ENCODE measurements around the gene TBX3.

Gene TBX3

DNA sequence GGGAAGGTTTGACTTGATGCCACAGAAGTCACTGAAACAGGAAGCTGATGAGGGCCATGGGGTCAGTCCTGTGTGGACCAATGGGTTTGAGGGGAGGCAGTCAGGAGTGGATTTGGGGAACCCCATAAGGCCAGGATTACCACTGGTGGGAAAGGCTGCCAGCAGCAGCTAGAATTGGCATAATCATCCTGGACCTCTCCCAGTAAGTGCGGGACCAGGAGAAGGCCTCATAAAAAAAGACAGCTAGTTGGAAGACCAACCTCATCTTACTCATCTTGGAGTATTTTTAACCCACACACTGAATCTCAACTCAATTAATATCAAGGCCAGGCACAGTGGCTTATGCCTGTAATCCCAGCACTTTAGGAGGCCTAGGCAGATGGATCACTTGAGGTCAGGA, 22.7 kb downstream of the TBX3 start:
- Histone ChIP-seq H3K36me3 (ENCODE audit: control insufficient read depth in 1 of 2, insufficient read depth in 2 of 2, low read length in 2 of 2) (no peaks in the 10 kb centered on the region), H3K9me3 (ENCODE audit: control insufficient read depth in 1 of 2, low read length in 2 of 2) (no peaks in the 10 kb centered on the region), H3K4me3 (ENCODE audit: low read depth in 1 of 2, low read length in 2 of 2) (no peak overlapping the region), H3K27ac (ENCODE audit: low read depth, low read length) (no peak overlapping the region), H3K9ac (ENCODE audit: low read depth in 1 of 2, low read length in 2 of 2) (no peak overlapping the region), H3K27me3 (ENCODE audit: control insufficient read depth in 1 of 2, insufficient read depth in 2 of 2, low read length in 2 of 2) (no peaks in the 10 kb centered on the region), H3K4me1 (ENCODE audit: control insufficient read depth in 1 of 2, insufficient read depth in 2 of 2, low read length in 2 of 2) (peaks cover 10 to 23% of the 10 kb centered on the region in 2 donors)

DNA sequence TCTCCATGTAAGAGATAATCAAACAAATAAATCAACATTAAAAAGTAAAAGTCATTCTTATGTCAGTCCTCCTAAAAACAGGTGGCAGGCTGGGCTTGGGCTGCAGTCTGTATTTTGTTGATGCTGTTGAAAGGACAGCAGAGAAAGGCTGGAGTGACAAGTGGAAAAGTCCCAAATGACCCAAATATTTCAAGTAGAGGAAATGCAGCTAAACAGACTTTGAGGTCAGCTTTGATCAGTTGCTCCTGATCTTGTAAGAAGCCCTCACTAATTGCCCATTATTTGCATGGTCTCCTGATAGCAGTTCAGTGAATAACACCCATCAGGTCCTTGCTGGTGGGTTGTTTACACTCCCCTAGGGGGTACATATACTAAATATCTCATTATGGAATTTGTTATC, 24.9 kb downstream of the TBX3 start:
- Histone ChIP-seq H3K9me3 (ENCODE audit: control insufficient read depth in 1 of 2, low read length in 2 of 2) (no peaks in the 10 kb centered on the region), H3K4me3 (ENCODE audit: low read depth in 1 of 2, low read length in 2 of 2) (no peak overlapping the region), H3K36me3 (ENCODE audit: control insufficient read depth in 1 of 2, insufficient read depth in 2 of 2, low read length in 2 of 2) (no peaks in the 10 kb centered on the region), H3K27me3 (ENCODE audit: control insufficient read depth in 1 of 2, insufficient read depth in 2 of 2, low read length in 2 of 2) (no peaks in the 10 kb centered on the region), H3K9ac (ENCODE audit: low read depth in 1 of 2, low read length in 2 of 2) (no peak overlapping the region), H3K27ac (ENCODE audit: low read depth, low read length) (no peak overlapping the region), H3K4me1 (ENCODE audit: control insufficient read depth in 1 of 2, insufficient read depth in 2 of 2, low read length in 2 of 2) (peaks cover 9 to 24% of the 10 kb centered on the region in 2 donors)

DNA sequence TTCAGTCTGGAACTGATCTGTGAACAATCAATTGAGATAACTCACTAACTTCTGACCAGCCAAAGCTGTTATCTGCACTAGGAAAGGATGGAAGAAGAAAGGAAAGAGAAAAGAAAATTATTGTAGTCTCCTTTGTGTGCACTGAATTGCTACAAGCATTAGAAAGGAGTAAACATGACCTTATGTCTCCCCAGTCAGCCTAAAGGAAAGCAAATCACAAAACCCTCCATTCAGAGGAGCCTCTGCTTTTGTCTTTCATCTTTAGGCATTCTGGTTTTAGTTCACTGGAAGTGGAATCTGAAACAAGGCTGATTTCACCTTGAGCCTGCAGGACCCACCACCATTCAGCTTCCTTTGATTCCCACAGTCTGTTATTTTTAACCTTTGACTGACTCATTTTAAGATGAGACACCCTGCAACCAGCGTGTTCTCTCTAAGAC, 26.0 kb downstream of the TBX3 start:
- no peaks in the 10 kb centered on the region for H3K27me3 ChIP-seq (ENCODE audit: control insufficient read depth in 1 of 2, insufficient read depth in 2 of 2, low read length in 2 of 2)
- H3K9me3 ChIP-seq (ENCODE audit: control insufficient read depth in 1 of 2, low read length in 2 of 2), result no peaks in the 10 kb centered on the region
- peaks cover 3 to 13% of the 10 kb centered on the region in 2 donors for H3K4me1 ChIP-seq (ENCODE audit: control insufficient read depth in 1 of 2, insufficient read depth in 2 of 2, low read length in 2 of 2)
- no peak overlapping the region for H3K9ac ChIP-seq (ENCODE audit: low read depth in 1 of 2, low read length in 2 of 2)
- no peak overlapping the region for H3K27ac ChIP-seq (ENCODE audit: low read depth, low read length)
- H3K36me3 ChIP-seq (ENCODE audit: control insufficient read depth in 1 of 2, insufficient read depth in 2 of 2, low read length in 2 of 2), result no peaks in the 10 kb centered on the region
- no peak overlapping the region for H3K4me3 ChIP-seq (ENCODE audit: low read depth in 1 of 2, low read length in 2 of 2)

DNA sequence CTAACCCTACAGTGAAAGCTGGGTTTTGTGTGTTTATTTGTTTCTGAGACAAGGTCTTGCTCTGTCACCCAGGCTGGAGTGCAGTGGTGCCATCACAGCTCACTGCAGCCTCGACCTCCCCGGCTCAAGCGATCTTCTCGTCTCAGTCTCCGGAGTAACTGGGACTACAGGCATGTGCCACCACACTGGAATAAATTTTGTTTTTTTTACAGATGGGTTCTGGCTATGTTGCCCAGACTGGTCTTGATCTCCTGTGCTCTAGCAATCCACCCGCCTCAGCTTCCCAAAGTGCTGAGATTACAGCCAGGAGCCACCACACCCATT, 26.4 kb downstream of the TBX3 start:
- Histone ChIP-seq H3K36me3 (ENCODE audit: control insufficient read depth in 1 of 2, insufficient read depth in 2 of 2, low read length in 2 of 2) (no peaks in the 10 kb centered on the region), H3K9ac (ENCODE audit: low read depth in 1 of 2, low read length in 2 of 2) (no peak overlapping the region), H3K27ac (ENCODE audit: low read depth, low read length) (no peak overlapping the region), H3K4me1 (ENCODE audit: control insufficient read depth in 1 of 2, insufficient read depth in 2 of 2, low read length in 2 of 2) (peaks cover 0 to 9% of the 10 kb centered on the region in 2 donors), H3K27me3 (ENCODE audit: control insufficient read depth in 1 of 2, insufficient read depth in 2 of 2, low read length in 2 of 2) (no peaks in the 10 kb centered on the region), H3K4me3 (ENCODE audit: low read depth in 1 of 2, low read length in 2 of 2) (no peak overlapping the region), H3K9me3 (ENCODE audit: control insufficient read depth in 1 of 2, low read length in 2 of 2) (no peaks in the 10 kb centered on the region)

DNA sequence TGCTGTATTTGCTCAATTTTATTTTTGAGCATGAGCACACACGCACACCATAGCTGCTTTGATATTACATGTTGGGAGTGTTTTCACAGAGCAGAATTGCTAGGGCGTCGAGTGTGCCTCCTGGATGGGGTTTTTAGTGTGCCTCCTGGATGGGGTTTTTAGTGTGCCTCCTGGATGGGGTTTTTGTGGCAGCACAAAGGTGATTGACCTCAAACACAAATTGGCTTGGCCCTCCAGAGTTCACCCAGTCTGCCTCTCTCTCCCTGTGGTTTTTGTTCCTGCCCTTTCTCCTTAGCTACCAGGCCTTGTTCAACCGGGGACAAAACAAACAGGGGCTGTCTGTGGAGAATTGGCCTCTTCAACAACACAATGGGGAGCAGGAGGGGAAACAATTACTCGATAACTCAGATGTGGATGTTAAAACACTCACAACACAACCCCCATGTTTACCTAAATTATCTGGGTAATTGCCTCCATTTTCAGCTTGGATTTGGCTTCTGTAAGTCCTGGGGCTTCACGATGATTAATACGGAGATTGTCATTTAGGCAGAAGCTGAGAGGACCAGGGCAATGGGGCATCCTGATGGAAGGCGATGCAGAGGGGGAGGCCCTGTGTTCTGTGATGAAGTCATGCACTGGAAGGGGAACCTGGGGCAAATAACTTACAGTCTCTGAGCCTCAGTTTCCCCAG, 26.9 kb downstream of the TBX3 start:
- H3K9ac ChIP-seq (ENCODE audit: low read depth in 1 of 2, low read length in 2 of 2), result no peak overlapping the region
- H3K27ac ChIP-seq (ENCODE audit: low read depth, low read length), result no peak overlapping the region
- H3K27me3 ChIP-seq (ENCODE audit: control insufficient read depth in 1 of 2, insufficient read depth in 2 of 2, low read length in 2 of 2), result no peaks in the 10 kb centered on the region
- H3K9me3 ChIP-seq (ENCODE audit: control insufficient read depth in 1 of 2, low read length in 2 of 2), result no peaks in the 10 kb centered on the region
- peaks cover 0 to 5% of the 10 kb centered on the region in 2 donors for H3K4me1 ChIP-seq (ENCODE audit: control insufficient read depth in 1 of 2, insufficient read depth in 2 of 2, low read length in 2 of 2)
- no peak overlapping the region for H3K4me3 ChIP-seq (ENCODE audit: low read depth in 1 of 2, low read length in 2 of 2)
- no peaks in the 10 kb centered on the region for H3K36me3 ChIP-seq (ENCODE audit: control insufficient read depth in 1 of 2, insufficient read depth in 2 of 2, low read length in 2 of 2)

DNA sequence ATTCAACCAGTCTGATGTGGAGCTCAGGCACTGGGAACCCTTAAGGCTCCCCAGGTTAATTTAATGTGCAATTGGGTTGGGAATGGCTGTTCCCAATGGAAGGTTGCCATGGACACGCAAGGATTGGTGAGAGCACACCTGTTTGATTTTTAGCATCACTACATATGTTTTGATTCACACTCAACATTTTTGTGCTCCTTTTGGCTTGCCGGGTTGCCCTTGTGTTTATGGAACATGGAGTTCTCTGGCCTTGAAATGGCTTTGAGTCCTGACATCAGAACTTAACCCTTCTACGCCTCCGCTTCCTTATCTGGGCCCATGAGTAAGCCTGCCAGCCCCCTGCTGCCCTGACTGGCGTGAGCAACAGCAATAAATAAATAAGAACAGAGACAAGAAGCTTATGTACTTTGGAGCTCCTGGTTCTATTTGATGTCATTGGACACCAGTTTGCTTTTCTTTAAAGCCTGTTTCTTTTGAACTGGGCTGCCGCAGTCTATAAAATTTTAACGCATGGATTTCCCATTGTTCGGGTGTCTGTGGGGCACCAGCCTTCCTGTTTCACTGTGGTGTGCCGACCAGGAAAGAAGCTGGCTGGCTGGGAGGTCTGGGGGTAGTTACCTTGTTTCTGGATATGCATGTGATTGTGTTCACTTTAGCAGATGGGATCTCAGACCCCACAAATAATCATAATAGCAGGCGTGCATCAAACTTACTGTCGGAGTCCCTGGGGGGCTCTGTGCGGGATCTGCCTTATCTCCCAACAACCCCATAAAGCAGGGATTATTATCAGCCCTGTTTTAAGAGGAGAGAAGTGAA, 27.8 kb downstream of the TBX3 start:
- H3K36me3 ChIP-seq (ENCODE audit: control insufficient read depth in 1 of 2, insufficient read depth in 2 of 2, low read length in 2 of 2), result no peaks in the 10 kb centered on the region
- no peak overlapping the region for H3K4me3 ChIP-seq (ENCODE audit: low read depth in 1 of 2, low read length in 2 of 2)
- H3K4me1 ChIP-seq (ENCODE audit: control insufficient read depth in 1 of 2, insufficient read depth in 2 of 2, low read length in 2 of 2), result peaks cover 0 to 5% of the 10 kb centered on the region in 2 donors
- H3K9me3 ChIP-seq (ENCODE audit: control insufficient read depth in 1 of 2, low read length in 2 of 2), result no peaks in the 10 kb centered on the region
- no peak overlapping the region for H3K27ac ChIP-seq (ENCODE audit: low read depth, low read length)
- H3K27me3 ChIP-seq (ENCODE audit: control insufficient read depth in 1 of 2, insufficient read depth in 2 of 2, low read length in 2 of 2), result no peaks in the 10 kb centered on the region
- no peak overlapping the region for H3K9ac ChIP-seq (ENCODE audit: low read depth in 1 of 2, low read length in 2 of 2)

DNA sequence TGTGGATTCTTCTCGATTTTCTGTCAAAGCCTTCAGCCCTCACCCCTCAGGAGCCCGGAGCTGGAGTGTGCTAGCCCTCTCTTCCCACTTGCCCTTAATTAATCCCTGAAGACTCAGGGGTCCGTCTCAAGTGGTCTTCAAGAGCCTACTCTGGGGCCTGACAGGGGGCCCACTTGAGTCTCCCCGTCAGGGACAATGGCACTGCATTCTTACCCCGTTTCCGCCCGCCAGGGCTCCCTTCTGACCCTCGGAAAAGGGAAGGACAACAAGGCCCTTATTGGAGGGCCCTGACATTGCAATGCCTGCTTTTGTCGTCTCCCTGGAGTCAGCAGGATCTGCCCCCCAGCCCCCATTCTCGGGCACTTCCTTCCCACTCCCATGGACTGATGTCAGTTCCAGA, 34.4 kb downstream of the TBX3 start:
- no peaks in the 10 kb centered on the region for H3K9me3 ChIP-seq (ENCODE audit: control insufficient read depth in 1 of 2, low read length in 2 of 2)
- no peak overlapping the region for H3K9ac ChIP-seq (ENCODE audit: low read depth in 1 of 2, low read length in 2 of 2)
- H3K27me3 ChIP-seq (ENCODE audit: control insufficient read depth in 1 of 2, insufficient read depth in 2 of 2, low read length in 2 of 2), result no peaks in the 10 kb centered on the region
- H3K4me1 ChIP-seq (ENCODE audit: control insufficient read depth in 1 of 2, insufficient read depth in 2 of 2, low read length in 2 of 2), result no peaks in the 10 kb centered on the region
- no peak overlapping the region for H3K4me3 ChIP-seq (ENCODE audit: low read depth in 1 of 2, low read length in 2 of 2)
- no peaks in the 10 kb centered on the region for H3K36me3 ChIP-seq (ENCODE audit: control insufficient read depth in 1 of 2, insufficient read depth in 2 of 2, low read length in 2 of 2)
- H3K27ac ChIP-seq (ENCODE audit: low read depth, low read length), result no peak overlapping the region

DNA sequence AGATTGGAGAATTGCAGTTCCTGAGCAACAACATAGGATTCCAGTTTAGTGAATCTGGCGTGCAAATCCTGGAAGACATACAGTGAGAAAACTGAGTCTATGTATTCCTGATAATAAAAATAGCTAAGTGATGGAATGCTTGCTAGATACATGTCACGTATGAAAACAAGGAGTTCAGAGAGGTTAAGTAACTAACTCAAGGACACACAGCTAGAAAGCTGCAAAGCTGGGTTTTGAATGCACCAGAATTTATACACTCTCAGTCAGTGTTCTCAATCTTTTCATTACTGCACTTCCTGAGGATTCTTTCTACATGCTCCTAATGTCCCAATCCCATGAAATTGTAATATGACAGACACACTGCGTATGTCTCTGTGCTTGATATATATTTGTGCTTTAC, 35.3 kb downstream of the TBX3 start:
- Histone ChIP-seq H3K4me1 (ENCODE audit: control insufficient read depth in 1 of 2, insufficient read depth in 2 of 2, low read length in 2 of 2) (no peaks in the 10 kb centered on the region), H3K27ac (ENCODE audit: low read depth, low read length) (no peak overlapping the region), H3K36me3 (ENCODE audit: control insufficient read depth in 1 of 2, insufficient read depth in 2 of 2, low read length in 2 of 2) (no peaks in the 10 kb centered on the region), H3K9ac (ENCODE audit: low read depth in 1 of 2, low read length in 2 of 2) (no peak overlapping the region), H3K9me3 (ENCODE audit: control insufficient read depth in 1 of 2, low read length in 2 of 2) (no peaks in the 10 kb centered on the region), H3K27me3 (ENCODE audit: control insufficient read depth in 1 of 2, insufficient read depth in 2 of 2, low read length in 2 of 2) (no peaks in the 10 kb centered on the region), H3K4me3 (ENCODE audit: low read depth in 1 of 2, low read length in 2 of 2) (no peak overlapping the region)

DNA sequence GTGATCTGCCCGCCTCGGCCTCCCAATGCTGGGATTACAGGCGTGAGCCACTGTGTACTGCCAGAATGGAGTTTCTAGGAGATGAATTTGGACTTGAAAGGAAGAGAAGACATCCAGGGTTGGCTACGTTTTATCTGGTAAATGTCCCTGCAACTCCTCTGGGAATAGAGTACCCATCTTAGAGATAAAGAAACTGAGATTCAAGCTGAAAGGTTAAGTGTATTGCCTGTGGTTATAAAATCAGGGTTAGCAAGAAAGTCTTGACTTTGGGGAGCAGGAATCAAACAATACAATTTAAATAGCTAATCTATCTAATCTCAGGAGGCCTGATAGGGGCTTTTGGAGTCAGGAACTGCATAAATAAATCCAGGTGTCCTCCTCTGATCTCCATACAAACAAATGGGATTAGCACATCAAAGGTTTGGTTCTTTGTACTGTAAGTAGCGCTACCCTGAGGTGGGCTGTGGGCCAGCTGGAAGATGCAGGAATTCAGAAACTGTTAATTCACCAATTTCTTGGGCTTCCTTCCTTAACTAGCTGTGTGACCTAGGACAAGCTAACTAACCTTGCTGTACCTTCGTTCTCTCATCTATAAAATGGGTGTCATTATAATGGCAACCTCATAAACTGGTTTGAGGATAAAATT, 45.1 kb downstream of the TBX3 start:
- Histone ChIP-seq H3K9me3 (ENCODE audit: control insufficient read depth in 1 of 2, low read length in 2 of 2) (no peaks in the 10 kb centered on the region), H3K4me3 (ENCODE audit: low read depth in 1 of 2, low read length in 2 of 2) (no peak overlapping the region), H3K9ac (ENCODE audit: low read depth in 1 of 2, low read length in 2 of 2) (no peak overlapping the region), H3K36me3 (ENCODE audit: control insufficient read depth in 1 of 2, insufficient read depth in 2 of 2, low read length in 2 of 2) (no peaks in the 10 kb centered on the region), H3K27ac (ENCODE audit: low read depth, low read length) (no peak overlapping the region), H3K4me1 (ENCODE audit: control insufficient read depth in 1 of 2, insufficient read depth in 2 of 2, low read length in 2 of 2) (no peaks in the 10 kb centered on the region), H3K27me3 (ENCODE audit: control insufficient read depth in 1 of 2, insufficient read depth in 2 of 2, low read length in 2 of 2) (no peaks in the 10 kb centered on the region)

DNA sequence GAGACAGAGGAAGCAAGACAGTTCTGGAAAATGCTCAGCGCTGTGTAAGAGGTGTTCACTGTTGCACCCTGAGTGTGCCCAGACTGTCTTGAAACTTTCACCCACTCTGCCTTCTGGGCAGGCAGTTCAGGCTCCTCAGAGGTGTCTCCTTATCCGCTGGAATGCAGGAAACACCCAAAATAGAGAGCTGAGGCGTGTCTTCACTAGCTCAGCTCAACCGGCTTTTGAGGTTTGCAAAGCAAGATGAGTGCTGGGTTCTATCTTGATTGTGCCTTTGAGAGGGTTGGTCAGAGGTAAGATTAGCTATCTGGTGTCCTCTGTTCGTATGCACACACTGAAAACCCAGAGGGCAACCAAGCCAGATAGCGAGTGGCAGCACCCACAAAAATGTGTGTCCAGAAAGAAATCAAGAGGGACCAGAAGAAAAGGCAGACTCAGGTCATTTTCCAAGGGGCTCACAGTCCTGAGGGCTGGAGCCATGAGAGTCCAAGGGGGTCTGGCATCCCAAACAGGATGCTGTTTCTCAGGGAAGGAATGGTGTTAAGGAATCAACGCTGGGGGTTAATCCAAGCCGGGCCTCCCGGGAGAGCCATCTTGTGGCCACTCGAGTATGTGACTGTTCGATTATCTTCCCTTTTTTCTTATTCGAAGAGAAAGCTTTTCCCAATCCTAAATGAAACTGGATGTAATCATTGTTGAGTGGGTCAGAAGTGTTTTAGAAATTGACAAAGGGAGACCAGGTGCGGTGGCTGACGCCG, 47.1 kb downstream of the TBX3 start:
- no peaks in the 10 kb centered on the region for H3K4me1 ChIP-seq (ENCODE audit: control insufficient read depth in 1 of 2, insufficient read depth in 2 of 2, low read length in 2 of 2)
- H3K4me3 ChIP-seq (ENCODE audit: low read depth in 1 of 2, low read length in 2 of 2), result no peak overlapping the region
- no peaks in the 10 kb centered on the region for H3K27me3 ChIP-seq (ENCODE audit: control insufficient read depth in 1 of 2, insufficient read depth in 2 of 2, low read length in 2 of 2)
- no peak overlapping the region for H3K9ac ChIP-seq (ENCODE audit: low read depth in 1 of 2, low read length in 2 of 2)
- H3K36me3 ChIP-seq (ENCODE audit: control insufficient read depth in 1 of 2, insufficient read depth in 2 of 2, low read length in 2 of 2), result no peaks in the 10 kb centered on the region
- H3K9me3 ChIP-seq (ENCODE audit: control insufficient read depth in 1 of 2, low read length in 2 of 2), result no peaks in the 10 kb centered on the region
- no peak overlapping the region for H3K27ac ChIP-seq (ENCODE audit: low read depth, low read length)
